H1 (cell line): ENCODE results near the gene SKP1. TPM values are rescaled to one million over a fixed set of nuclear protein-coding genes. Genes with fewer than 3 reads are reported as not detected.

Source experiments
- microRNA-seq, 2 experiments: library from miRNA; unstranded; fragments of <30 nt; microRNA quantifications; one replicate each; pipeline versions ENCODE4 to v1.2.0, GENCODE V29; 2016 to 2020; ENCODE audit warnings: borderline microRNAs expressed in 2 of 2, borderline number of aligned reads in 2 of 2, borderline replicate concordance in 1 of 2
- polyA plus RNA-seq, 7 experiments: library from polyadenylated mRNA; depleted of rRNA in 3 of 7; stranded (reverse) in 5 of 7; unstranded in 2 of 7; fragments of >200 nt in 5 of 7; fragments of 200-250 nt in 2 of 7; gene quantifications; 1 replicate in 5 of 7; 2 replicates in 1 of 7; 4 replicates in 1 of 7; pipeline versions ENCODE4 v1.2.1 to v1.2.3, GENCODE V29; 2011 to 2013; ENCODE audit warnings: missing spikeins in 2 of 7, mixed read lengths in 2 of 7
- small RNA-seq: library from polyadenylated mRNA; stranded (forward); fragments of <200 nt; extraction: miRNeasy Mini kit (QIAGEN cat#:217004); gene quantifications from one replicate; pipeline ENCODE3, GENCODE V24; 2013; ENCODE audit not compliant: insufficient read depth
- total RNA-seq: library from RNA; stranded (reverse); fragmentation: NEBNext Ultra II Directional; extraction: Animal tissue kit (Norgen Biotek cat#: 25700); gene quantifications from 2 replicates; pipeline ENCODE4 v1.2.1, GENCODE V29; 2021

Gene SKP1
- total and polyA plus RNA-seq, 2 of the 8 experiments (the other 6 are each of a cell fraction or from before 2014, with no cell fraction given), result 163 to 332 TPM

Small RNA genes lying within 50 kb of the gene (microRNA-seq; reads per million reads assigned to microRNA genes)
- 0.41 to 0.46 reads per million in 2 experiments for gene MIR3661

Small RNA genes lying within 50 kb of the gene (small RNA-seq; reads per million reads assigned to genes)
- not detected for gene MIR3661

Other genes with a start within 250 kb of the SKP1 start
- 31.7 and 33.3 TPM in 2 replicates for gene C5orf15, start 208.3 kb downstream of the SKP1 start, total RNA-seq
- 39.3 and 51.4 TPM in 2 replicates for gene C5orf15, start 208.3 kb downstream of the SKP1 start, polyA plus RNA-seq (2011; rRNA removed)
- 285 and 301 TPM in 2 replicates for gene VDAC1, start 172.0 kb downstream of the SKP1 start, total RNA-seq
- gene VDAC1, start 172.0 kb downstream of the SKP1 start, polyA plus RNA-seq (2011; rRNA removed), result 94.7 and 111 TPM in 2 replicates
- 6.8 and 8.5 TPM in 2 replicates for gene TCF7, start 62.3 kb downstream of the SKP1 start, total RNA-seq
- gene TCF7, start 62.3 kb downstream of the SKP1 start, polyA plus RNA-seq (2011; rRNA removed), result 4.7 and 5.7 TPM in 2 replicates
- 205 and 211 TPM in 2 replicates for gene PPP2CA, start 49.1 kb upstream of the SKP1 start, total RNA-seq
- 75.0 and 105 TPM in 2 replicates for gene PPP2CA, start 49.1 kb upstream of the SKP1 start, polyA plus RNA-seq (2011; rRNA removed)
- gene CDKL3, start 190.2 kb upstream of the SKP1 start, total RNA-seq, result 1.4 and 1.7 TPM in 2 replicates
- 0.49 and 0.77 TPM in 2 replicates for gene CDKL3, start 190.2 kb upstream of the SKP1 start, polyA plus RNA-seq (2011; rRNA removed)
- gene UBE2B, start 194.6 kb upstream of the SKP1 start, total RNA-seq, result 40.3 and 46.8 TPM in 2 replicates
- gene UBE2B, start 194.6 kb upstream of the SKP1 start, polyA plus RNA-seq (2011; rRNA removed), result 8.1 and 15.9 TPM in 2 replicates
- 54.3 and 56.3 TPM in 2 replicates for gene CDKN2AIPNL, start 234.9 kb upstream of the SKP1 start, total RNA-seq
- gene CDKN2AIPNL, start 234.9 kb upstream of the SKP1 start, polyA plus RNA-seq (2011; rRNA removed), result 31.2 and 40.0 TPM in 2 replicates